Anterior cingulate cortex (tissue), 58 donors: ENCODE results near the gene NCOA7.

Source experiments
- DNase-seq, 58 donors: peaks; one replicate each; lab custom pipeline; 2025; lab: John Stamatoyannopoulos, UW

NCOA7 gene

DNA sequence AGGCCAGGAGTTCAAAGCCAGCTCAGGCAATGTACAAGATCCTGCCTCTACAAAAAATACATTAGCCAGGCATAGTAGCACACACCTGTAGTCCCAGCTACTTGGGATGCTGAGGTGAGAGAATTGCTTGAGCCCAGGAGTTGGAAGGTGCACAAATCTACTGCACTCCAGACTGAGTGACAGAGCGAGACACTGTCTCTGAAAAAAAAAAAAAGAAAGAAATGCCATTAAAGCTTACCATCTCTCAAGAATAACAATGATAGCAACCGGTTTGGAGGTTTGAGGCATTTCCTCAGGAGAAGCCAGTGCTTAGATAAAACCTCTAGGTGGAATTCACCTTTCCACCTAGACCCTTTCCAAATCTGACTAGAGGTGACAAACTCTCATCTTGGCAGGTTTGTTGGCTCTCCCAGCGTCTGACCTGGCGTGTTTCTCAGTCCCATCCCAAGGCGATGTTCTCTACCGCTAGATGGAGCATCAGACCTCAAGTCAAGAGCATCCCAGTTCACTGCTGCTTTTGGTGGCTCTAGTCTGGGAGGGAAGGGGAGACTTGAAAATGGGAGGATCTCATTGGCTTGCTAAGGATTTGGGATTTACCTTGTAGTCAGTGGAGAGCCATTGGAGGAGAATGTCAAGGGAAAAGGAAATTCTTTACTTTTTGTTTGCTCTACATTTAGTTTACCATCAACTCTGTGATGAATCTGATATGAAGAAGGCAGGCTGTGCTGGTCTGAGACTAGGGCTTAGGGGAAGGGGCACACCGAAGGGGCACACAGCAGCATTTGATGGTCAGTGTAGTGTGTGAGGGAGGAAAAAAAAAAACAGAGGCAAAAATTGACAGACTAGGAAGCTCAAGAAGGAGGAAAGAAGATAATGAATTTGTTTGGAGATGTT, 67.9 kb downstream of the NCOA7 start:
- DNase-seq: peak in 37 of 58 donors; percentile 4 to 70 (median 37)

DNA sequence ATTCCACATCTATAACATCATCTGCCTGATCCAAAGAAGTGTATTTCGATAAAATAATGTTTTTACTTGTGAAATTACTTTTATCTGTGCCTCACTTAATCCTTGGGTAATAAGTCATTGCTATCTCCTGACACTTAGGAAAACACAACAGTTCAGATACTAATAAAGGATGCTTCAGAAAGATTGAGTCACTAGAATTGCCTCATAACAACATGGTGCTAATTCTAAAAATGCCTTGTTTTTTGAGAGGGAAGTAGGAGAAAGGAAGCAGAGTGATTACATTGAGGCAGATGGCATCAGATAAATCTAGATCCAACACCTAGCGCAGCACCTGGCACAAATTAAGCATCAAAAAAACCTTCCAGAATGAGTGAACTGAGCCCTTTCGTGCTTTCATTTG, 69.0 kb downstream of the NCOA7 start:
- no peak for DNase-seq

DNA sequence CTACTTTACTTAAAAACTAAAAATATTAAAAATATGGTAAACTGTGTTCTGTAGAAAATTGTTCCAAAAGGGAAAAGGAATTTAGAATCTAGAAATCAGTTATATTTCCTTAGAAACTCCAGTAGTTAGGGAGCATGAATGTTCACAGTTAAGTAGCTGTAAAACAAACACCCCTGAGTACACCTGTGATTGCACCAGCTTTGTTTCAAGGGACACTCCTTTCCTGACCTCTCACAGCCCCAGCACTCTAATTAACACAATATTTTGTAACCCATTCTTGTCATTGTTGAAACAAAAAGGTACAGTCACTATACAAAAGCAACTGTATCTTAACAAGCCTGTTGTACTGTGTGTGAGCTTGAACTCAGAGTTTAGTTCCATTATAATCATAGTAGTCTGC, 72.3 kb downstream of the NCOA7 start:
- no peak for DNase-seq

DNA sequence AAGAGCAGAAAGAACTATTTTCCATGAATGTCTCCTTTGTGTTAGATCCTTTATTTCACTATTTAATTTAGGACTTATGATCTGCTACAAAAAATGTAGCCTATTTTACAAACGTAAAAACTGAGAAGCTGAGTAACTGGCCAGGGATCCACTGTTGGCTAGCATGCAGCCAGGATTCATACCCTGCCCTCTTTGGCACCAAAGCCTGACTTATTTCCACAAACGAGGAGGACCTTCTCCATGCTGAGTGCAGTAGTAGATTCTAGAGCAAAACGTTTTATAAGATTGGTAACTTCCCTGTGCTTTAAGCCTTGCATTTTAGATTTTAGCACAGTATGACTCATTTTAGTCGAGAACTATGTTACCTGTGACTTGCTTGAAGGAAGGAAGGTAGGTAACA, 74.3 kb downstream of the NCOA7 start:
- DNase-seq: peak in 1 of 58 donors; percentile 13

DNA sequence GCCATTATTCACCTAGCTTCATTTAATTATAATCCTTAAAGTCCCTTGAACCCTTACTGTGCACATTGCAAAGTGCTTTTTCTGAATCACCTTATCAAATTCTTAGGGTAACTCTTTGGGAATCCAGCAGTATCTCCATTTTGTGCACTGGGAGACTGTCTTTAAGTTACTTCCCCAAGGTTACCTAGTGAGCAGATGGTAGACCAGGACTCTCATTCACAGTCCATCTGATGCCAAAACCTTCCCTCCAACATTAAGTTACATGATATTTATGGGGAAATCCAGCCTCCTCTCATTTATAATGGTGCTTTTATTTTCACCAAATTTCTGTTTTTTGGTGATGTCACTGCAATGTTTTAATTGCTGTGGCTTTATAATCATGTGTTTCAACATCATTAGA, 75.7 kb downstream of the NCOA7 start:
- no peak for DNase-seq

DNA sequence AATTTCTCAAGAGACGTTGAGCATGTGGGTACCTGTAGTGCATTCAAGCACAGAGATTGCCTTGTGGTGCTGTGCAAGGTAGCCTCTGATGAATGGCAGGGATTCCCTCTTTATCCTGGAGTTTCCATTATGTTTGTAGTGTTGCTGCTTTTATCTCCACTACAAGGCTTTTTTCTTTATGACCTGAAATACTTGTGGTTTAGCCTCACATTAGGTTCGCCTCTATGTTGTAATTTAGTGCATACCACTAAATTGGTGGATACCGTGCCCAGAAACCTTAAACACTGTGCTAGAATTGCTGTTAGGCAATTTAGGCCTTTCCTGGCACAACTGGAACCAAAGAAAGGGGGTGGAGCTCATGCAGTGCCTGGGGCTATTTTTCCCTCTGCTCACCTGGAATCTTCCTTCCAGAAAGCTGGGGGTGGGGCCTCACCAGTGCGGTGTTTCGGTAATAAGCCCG, 76.8 kb downstream of the NCOA7 start:
- DNase-seq: no peak

DNA sequence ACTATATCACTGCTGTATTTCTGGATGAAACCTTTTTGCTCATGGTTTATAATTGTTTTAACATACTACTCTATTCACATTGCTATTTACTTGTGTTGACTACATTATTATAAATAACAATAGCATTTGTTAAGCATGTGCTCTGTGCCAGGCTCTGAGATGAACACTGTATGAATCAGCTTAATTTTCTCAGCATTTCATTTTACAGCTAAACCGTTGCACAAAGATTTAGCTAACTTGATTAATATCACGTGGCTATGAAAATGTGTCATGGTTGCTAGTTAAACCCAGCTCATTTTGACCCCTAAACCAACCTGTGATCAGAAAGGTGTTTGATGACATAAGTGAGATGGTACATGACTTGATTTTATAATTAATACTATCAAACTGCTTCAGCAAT, 77.5 kb downstream of the NCOA7 start:
- DNase-seq: no peak

DNA sequence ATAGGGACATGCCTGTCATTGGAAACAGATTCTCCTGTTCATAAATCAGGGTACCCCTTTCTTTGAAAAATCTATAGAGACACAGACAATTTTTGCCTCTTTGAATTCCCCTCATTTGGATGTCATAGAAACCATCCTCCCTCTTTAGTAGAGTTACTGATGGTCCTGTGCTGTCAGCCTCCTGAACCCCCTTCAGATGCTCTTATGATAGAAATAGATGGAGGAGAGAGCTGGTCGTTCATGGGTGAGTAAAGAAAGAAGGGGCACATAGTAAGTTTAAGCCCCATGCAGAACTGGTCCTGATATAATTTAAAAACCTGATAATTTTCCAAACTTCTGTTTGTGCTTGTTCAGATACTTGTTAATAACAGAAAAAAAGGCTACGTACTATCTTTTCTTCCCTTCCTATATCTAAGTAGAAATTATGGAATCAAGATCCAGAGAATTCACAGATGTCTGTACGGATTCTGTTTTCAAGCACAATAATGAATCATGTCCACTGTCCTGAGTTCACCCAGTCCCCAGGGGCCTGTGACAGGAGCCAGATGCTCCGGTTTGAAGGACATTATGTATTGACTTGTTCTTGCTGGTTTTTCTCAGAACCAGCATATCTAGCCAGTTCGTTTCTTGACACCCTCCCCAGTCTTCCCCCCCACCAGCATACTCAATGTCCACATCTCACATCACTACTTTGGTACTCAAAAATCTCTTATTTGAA, 78.1 kb downstream of the NCOA7 start:
- DNase-seq: peak in 26 of 58 donors; percentile 8 to 73 (median 28)

DNA sequence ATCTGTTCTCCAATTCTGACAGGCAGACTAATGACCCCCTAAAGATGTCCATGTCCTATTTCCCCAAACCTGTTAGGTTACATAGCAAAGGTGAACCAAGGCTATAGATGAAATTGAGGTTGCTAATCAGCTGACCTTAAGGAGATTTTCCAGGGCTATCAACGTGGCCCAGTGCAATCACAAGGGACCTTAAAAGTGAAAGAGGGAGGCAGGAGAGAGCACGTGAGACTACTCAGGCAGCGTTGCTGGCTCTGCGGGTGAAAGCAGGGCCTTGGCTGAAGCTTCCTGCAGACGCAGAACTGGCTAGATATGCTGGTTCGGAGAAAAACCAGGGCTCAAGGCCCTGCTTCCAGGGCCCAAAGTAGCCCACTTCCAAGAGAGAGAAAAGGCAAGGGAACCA, 78.7 kb downstream of the NCOA7 start:
- peak in 8 of 58 donors; percentile 10 to 48 (median 20) for DNase-seq

DNA sequence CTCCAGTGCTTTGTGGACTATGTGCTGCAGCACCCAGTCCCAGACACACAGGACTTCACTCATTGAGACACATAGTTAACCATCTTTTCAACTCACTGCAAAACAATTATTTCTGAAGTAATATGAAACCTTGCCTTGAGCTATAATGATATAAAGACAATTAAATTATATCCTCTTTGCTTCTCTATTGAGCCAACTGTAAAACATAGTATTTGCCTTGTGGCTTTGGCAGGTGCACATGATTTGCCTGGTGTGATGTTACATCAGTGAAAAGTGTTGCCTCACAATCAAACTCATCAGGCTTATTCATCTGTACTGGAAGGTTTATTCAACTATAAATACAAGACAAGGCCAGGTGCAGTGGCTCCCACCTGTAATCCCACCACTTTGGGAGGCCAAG, 80.6 kb downstream of the NCOA7 start:
- DNase-seq: no peak

DNA sequence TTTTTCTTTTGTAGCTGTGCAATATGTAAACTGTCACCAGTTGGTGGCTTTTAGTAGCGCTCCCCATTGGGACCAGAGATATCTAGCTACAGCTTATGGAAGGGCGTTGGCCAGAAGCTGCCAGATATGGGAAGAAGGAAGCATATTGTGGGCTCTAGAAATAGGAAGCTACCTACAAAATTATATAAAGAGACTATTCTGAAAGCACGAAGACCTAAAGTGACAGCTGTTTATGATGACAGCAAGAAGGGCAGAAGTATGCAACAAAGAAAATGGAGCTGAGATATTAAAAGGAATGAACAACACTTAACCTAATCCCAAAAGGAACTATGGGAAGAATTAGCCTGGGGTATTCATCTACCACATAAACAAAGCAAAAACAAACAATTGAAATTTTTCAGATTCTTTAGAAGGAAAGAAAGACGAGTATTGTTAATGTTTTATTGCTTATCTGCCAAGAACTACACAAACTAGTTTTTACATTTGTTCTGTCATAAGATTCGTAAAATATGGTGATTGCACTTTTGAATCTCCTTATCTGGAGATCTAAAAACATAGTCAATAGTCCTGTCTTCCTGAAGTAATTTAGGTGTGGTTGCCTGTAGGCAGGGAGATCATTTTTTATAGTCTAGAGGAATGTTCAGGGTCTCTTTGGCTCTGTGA, 81.6 kb downstream of the NCOA7 start:
- DNase-seq: no peak

DNA sequence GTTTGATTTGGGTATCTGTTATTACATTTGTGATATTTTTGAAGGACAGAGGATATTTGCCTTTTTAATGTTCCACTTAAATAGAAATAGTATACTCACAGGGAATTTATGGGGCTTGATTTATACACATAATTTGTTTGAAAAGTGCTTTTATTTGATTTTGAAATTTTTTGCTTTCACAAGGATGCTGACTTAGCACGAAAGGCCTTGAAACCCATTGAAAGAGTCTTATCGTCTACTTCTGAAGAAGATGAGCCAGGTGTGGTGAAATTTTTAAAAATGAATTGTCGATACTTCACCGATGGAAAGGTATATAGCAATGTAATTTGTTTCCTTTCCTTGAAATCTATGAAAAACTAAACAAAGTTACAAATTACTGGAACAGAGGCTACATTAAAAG, 91.5 kb downstream of the NCOA7 start:
- DNase-seq: no peak

DNA sequence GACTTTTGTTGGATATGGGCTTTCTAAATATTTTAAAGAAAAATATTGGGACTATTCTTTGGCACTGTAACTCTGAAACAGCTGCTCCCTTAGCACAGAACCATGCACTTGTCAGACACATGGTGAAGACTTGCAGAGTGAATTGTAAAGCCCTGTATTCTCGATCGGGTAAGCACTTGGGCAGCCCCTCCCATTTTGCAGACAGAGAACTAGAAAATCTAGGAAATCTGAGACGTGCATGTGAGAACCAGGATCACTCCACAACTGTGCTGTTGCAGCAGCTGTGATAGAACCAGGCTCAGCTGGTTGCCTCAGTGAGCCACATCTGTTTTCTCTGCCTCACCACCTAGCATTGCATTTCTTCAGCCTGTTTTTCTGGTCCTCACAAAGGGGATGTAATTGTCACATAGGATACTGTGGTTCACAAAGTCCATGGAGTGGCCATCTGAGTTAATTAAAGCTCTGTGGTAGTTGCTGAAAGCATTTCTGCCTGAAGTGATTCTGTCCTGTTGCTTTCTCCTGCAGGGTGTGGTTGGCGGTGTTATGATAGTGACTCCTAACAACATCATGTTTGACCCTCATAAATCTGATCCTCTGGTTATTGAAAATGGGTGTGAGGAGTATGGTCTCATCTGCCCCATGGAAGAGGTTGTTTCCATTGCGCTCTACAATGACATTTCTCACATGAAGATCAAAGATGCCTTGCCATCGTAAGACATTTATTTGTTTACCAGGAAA, 94.0 kb downstream of the NCOA7 start:
- no peak for DNase-seq

DNA sequence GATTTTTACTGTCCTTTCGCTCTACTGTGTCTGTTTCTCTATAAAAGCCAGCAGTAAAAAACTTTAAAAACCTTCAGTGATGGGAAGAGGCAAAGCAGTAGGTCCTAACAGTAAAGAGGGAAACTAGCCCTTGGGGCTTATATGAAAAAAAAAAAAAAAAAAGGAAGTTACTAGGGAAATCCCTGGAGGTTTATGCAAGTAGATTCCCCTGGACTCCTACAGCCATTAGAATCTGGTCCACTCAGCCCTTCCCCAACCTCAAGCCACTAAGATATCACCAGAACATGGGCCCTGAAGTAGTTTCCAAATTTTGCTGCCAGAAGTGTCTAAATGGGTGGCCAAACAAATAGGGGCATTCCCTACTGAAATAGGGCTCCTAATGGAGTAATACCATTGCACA, 95.3 kb downstream of the NCOA7 start:
- no peak for DNase-seq

DNA sequence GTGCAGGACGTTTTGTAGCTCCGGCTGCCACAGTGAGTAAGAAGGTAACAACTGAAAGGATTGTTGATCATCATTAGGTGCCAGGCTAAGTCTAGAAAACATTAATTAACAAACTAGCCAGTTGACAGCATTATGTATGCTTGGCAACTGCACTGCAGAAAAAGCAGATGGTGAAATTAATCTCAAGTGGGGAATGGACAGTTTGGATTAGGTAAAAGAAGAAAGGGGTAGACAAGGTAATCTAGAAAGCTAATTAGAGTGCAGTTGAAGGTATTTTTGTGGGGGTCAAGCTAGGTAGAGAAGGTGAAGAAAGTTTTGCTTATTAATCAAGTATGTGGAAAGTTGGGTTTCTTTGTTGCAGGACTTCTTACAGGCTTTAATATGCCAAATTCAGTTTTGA, 96.2 kb downstream of the NCOA7 start:
- DNase-seq: no peak

DNA sequence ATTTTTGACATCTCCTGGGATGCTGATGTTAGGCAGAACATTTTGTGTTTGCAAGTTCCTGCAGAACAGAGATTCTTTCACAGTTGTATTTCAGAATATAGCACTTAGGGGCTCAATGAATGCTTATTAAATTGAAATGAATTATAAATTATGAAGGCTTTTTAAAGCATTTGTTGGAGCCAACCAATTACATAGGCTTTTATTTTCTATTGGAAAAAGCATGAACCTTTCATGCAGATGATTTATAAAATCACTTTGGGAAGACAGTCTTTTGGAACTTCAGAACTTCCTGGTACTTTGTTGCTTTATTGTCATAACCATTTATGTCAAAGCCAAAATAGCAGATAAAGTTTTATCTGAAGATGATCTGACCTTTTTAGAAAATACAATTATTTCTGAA, 96.6 kb downstream of the NCOA7 start:
- no peak for DNase-seq

DNA sequence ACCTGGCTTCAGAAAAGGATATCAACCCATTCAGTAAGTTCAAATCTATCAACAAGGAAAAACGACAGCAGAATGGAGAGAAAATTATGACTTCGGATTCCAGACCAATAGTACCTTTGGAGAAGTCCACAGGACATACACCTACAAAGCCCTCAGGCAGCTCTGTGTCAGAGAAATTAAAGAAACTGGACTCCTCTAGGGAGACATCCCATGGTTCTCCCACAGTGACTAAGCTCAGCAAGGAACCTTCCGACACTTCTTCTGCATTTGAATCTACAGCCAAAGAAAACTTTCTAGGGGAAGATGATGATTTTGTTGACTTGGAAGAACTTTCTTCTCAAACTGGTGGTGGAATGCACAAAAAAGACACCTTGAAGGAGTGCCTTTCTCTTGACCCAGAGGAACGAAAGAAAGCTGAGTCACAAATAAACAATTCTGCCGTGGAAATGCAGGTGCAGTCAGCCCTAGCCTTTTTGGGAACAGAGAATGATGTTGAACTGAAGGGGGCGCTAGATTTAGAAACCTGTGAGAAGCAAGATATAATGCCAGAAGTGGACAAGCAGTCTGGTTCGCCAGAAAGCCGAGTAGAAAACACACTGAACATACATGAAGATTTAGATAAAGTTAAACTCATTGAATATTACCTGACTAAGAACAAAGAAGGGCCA, 98.4 kb downstream of the NCOA7 start:
- no peak for DNase-seq

DNA sequence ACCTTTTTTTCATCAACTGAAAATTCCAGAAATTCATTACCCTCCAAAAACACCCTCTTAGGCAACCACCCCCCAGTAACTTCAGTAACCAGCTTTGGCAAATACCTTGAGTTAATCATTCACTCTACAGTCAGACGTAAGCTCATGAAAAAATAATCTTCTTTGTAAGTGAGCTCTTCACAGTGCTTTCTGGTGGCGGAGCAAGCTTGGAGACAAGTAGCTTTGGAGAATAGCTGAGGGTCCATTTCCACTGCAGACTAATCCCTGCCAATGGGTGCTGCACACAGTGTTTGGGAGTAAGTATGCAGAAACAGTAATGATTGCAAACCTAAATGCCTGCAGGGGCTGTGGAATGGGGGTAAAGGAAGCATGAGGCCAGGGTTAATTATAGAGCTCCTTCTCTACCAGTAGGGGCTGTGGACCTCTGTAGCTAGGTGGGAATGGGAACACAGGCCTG, 109.0 kb downstream of the NCOA7 start:
- DNase-seq: no peak

DNA sequence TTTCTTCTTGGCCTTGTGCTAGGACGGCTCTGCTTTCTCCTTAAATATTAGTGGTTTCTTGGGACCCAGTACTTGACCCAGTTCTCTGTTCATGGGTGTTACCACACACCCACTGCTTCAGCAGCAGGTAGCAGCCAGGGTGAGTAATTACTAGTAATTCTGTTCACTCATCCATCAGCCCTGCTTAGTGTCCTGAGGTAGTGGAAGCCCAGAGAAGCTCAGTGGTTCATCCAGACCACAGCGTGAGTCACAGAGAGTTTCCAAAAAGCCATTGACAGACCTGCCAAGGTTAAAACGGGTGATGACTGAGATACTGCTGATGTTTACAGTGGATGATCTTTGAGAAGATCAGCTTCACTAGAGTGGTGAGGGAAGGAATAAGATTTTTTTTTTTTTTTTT, 114.1 kb downstream of the NCOA7 start:
- no peak for DNase-seq
